CD4-positive, alpha-beta T cell treated with Interleukin-15 for 4 hours (primary cell): ENCODE measurements around the gene HCST.
"Not testable (repeated sequence)": the region's sequence is repeated elsewhere in the genome, so short reads cannot be mapped to it uniquely, and the experiment has no call there.

Source experiments
- DNase-seq: peaks from one replicate; pipeline ENCODE4 v3.0.0-alpha.2; 2020; ENCODE audit warnings: low spot score

HCST gene

DNA sequence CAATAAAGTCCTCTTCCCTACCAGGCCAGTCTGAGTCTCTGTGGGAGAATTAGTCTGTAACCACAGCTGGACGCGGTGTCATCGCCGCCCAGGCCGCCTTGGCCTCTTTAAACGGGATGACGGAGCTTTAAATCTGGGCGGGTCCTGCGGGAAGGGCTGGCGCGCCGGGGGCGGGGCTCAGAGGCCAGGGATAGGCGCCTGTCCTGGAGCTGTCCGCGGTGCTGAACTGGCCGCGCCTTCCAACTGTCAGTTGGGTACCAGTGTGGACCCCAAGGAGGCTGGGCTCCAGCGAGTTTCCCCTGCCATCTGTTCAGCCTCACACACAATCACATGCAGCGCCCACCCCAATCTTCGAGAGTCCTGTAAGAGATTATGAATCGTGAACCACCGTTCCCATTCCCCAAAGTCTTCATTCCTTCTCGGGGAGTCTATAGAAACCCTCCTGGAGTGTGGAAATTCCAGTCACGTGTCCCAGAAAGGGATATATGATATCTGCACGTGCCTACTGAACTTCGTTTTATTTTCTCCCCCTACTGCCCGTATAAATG, 22.5 kb upstream of the HCST start:
- peak; percentile 71 for DNase-seq

DNA sequence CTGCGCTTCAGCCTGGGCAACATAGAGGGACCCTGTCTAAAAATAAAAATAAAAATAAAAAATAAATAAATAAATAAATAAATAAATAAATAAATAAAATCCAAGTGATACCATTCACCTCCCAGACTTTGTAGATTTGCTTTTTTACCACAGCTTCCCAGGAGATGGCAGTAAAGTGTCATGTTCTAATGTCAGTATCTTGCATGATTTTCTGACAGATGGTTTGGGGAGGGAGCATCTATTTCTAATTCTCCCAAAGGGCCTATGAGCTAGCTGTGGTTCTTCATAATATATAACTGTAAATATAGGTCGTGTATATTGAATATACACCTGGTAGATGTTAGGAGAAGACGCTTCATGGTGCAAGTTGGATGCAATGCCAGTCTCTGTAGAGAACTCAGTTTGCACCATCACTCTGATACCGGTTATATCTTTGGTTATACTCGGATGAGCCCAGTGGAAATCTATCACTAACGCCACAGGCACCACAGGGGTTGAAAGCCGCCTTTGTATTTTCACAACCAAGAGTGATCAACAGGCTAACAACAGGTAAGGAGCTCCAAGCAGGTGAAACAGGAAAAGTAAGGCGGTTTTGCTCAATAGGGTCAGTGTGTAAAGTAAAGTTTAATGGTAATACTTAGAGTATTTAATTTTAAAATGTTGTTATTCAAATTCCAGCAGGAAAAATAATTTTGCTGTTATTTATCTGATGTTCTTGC, 20.1 kb upstream of the HCST start:
- peak; percentile 77 for DNase-seq

DNA sequence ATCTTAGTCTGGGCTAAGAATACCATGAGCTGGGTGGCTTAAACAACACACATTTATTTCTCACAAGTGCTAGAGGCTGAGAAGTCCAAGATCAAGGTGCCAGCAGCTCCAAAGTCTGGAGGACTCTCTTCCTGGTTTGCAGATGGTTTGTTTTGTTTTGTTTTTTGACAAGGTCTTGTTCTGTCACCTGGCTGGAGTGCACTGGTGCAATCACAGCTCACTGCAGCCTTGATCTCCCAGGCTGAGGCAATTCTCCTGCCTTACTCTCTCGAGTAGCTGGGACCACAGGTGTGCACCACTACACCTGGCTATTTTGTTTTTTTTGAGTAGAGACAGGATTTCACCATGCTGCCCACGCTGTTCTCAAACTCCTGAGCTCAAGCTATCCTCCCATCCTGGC, 18.4 kb upstream of the HCST start:
- DNase-seq: no peak

DNA sequence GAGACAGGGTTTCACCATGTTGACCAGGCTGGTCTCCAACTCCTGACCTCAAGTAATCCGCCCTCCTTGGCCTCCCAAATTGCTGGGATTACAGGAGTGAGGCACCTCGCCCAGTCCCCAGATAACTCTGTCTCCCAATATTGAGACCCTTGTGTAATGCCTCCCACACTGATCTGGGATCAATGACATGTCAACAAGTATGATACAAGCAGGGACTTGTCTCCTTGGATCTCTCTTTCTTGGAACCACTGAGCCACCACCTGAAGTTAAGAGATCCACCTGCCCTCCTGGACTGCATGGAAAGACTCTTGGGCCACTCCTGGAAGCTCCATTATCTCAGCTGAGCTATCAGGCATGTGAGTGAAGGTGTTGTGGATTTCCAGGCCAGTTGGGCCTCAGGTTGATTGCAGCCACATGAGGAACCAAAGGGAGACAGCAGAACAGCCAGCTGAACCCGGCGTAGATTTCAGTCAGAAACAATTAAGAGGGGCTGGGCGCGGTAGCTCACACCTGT, 17.0 kb upstream of the HCST start:
- DNase-seq: no peak

DNA sequence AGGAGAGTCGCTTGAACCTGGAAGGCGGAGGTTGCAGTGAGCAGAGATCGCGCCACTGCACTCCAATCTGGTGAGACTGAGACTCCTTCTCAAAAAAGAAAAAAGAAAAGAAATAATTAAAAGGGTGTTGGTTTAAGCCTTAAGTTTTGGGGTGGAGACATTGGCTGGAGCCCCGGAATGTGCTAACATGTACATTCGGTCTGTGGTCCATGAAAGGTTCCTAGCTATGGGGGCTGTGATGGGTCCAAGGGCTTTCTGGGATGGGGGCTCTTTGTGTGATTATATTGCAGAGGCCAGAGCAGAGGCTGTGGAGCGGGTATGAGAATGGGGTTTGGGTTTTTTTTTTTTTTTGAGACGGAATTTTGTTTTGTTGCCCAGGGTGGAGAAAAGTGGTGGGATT, 16.4 kb upstream of the HCST start:
- no peak for DNase-seq

DNA sequence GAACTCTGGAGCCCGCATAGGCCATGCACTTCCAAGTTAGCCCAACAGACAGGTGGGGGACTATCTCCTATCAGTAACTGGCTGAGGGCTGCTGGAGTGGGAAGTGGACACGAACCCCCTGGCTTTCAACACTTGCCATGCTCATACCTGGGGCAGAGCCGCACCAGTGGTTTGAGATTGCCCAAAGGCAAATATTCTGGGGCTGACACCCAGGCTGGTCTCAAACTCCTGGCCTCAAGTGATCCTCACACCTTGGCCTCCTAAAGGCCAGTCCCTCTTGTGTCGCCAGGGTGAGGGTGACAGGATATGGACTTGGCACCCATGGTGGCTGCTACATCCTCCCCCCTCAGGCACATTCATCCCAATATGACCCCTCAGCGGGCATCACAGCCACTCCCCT, 15.1 kb upstream of the HCST start:
- DNase-seq: no peak

DNA sequence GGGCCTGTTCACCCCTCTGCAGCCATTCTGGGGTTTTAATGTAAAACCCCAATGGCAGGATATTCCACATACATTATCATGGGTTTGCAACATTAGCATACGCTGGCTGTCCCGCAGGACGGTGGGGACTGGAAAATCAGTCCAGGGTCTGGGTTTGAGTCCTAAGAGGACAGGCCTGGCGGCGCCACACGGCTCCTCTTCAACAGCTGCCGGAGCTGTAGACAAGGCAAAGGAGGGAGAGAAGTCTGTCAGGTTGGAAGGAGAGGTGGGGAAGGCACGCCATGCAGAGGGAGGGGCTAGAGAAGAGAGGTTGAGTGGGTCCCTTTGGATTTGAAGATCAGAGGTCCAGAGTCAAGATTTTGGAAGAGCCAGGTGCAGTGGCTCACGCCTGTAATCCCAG, 13.9 kb upstream of the HCST start:
- DNase-seq: no peak

DNA sequence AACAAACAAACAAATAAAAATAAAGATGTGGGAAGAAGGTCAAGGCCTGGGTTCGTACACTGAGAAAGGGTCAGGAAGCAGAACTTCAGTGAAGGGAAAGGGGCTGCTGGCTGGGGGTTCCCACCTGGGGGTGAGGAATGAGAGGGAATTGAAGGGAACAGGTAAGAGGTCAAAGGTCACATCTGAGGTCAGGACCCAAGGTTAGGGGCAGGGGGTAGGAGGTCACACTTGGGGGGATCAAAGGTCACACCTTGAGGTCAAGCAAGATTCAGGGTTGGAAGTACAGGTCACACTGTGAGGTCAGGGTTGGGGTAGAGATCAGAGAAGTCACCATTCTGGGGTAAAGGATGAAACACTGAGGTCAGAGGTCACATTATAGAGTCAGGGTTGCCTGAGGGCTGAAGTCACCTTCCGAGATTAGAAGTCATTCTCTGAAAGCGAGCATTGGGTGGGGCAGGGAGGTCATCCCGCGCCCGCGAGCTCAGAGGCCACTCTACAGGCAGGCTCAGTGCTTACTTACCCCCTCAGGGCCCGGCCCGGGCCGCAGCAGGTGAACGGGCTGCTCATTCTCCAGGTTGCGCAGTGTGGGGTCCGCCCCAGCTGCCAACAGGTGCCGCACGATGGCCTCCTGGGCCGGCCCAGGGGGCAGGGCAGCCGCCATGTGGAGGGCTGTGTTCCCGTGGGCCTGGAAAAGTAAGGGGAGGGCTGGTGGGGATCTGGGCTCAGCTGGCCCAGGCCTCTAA, 12.8 kb upstream of the HCST start:
- no peak for DNase-seq

DNA sequence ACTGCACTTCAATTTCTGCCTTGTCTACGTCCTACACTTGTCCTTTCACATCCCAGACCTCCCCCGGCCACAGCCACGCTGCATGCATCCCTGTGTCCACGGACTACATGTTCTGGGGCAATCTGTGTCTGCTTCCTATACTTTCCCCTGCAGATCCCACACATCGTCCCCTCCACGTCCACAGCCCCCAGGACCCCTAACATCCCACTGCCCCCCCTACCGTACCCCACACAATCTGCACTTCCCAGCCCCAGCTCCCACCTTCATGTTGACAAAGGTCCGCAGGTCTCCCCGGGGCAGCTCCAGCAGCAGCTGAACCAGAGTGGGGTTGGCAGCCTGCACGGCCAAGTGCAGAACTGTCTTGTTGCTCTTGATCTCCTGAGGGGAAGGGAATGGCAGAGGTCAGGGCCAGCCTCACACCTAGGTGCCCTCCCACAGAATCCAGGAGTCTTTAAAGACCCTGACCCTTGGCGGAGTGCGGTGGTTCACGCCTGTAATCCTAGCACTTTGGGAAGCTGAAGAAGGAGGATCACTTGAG, 12.1 kb upstream of the HCST start:
- no peak for DNase-seq

DNA sequence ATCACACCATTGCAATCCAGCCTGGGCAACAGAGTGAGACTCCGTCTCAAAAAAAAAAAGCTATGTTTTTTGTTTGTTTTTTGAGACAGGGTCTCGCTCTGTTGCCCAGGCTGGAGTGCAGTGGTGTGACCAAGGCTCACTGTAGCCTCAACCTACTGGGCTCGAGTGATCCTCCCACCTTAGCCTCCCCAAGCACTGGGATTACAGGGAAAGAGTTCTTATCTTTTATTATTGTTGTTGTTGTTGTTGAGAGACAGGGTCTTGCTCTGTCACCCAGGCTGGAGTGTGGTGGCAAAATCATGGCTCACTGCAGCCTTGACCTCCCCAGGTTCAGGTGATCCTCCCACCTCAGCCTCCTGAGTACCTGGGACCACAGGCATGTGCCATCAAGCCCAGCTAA, 10.5 kb upstream of the HCST start:
- DNase-seq: not testable (repeated sequence)

DNA sequence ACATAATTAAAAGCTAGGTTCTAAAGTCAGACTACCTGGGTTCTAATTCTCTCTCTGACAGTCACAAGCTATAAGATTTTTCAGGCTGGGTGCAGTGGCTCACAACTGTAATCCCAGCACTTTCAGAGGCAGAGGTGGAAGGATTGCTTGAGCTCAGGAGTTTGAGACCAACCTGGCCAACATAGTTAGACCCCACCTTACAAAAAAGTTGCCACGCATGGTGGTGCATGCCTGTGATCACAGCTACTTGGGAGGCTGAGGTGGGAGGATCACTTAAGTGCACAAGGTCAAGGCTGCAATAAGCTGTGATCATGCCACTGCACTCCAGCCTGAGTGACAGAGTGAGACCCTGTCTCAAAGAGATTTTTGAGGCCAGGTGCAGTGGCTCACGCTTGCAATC, 8.0 kb upstream of the HCST start:
- DNase-seq: no peak

DNA sequence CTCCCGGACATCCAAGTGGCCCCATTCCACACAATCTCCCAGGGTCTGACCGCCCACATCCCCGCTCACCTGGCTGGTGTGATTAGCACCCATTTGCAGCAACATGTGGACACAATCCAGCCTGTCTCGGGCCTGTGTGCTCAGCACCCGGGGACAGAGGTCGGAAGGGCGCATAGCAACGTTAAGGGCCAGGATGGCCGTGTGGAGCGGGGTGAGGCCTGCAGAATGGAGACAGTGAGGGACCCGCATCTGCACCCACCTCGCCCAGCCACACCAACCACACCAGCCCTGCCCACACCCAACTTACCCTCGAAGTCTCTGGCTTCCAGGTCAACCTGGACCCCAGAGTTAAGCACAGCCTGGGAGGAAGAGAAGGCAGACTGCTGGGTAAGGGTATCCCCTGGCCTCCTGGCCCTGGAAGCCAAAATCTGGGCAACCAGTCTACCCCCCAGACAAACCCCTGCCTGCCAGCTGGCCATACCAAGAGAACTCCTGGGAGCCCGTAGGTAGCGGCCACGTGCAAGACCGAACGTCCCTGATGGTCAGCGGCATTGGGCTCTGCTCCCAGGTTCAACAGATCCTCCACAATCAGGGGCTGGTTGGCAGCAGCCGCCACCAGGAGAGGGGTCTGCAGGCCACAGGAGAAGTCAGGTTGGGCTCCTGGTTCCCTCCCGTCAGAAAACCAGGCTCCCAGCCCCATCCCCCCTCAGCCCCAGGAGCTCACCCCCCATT, 6.3 kb upstream of the HCST start:
- no peak for DNase-seq

DNA sequence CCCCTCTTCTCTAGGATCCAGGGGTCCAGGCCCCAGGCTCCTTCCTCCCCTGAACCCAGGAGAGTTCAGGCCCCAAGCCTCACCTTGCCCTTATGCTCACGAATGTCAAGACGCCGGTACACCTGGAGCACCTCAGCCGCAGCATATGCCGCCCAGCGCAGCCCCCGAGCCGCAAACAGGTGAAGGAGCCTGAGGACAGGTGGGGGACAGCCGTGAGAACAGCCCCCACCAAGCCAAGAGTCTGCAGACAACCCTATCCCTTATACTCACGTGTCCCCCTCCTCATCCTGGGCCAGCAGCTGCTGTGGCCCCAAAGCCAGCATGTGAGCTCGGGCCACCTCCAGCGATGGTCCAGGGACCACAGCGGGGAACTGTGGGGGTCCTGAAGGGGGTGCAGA, 5.7 kb upstream of the HCST start:
- no peak for DNase-seq

DNA sequence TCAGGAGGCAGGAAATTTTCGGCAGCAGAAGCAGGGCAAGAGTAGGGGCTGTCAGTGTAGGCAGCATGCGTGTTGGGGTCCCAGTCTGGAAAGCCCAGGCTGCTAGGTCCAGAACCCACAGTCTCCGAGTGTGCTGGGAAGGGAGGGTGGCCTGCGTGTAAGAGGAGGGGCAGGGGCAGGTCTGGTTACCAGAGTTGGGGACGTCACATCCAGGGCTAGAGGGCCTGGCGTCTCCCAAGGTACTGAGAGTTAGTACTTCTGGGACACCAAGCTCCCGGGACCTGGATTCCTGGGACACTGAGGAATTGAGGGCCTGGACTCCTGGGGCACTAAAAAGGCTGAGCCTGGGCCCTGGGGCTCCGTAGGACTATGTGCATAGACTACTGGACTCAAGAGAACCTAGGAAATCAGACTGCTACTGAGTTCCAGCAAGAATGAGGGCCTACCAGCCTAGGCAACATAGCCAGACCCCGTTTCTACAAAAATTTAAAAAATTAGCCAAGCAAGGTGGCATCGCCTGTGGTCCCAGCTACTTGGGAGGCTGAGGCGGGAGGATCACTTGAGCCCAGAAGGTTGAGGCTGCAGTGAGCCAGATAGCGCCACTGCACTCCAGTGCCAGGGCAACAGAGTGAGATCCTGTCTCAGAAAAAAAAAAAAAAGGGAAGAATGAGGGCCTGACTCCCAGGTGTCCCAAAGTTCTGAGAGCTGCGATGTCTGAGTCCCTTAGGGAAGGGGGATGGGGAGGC, 4.5 kb upstream of the HCST start:
- DNase-seq: no peak

DNA sequence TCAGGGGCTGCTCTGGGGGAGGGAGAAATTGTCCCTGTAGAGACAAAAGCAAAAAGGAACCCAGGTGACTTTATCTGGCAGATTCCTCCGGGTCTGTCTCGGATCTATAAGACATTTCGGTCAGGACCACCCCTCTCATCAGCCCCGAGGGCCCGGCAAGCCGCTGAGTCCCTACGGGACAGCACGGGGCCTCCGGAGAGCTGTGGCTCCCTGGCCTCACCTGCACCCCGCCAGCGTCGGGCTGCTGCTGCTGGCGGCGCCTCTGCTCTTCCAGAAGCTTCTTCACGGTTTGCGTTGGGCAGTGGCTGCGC, 3.9 kb upstream of the HCST start:
- no peak for DNase-seq

DNA sequence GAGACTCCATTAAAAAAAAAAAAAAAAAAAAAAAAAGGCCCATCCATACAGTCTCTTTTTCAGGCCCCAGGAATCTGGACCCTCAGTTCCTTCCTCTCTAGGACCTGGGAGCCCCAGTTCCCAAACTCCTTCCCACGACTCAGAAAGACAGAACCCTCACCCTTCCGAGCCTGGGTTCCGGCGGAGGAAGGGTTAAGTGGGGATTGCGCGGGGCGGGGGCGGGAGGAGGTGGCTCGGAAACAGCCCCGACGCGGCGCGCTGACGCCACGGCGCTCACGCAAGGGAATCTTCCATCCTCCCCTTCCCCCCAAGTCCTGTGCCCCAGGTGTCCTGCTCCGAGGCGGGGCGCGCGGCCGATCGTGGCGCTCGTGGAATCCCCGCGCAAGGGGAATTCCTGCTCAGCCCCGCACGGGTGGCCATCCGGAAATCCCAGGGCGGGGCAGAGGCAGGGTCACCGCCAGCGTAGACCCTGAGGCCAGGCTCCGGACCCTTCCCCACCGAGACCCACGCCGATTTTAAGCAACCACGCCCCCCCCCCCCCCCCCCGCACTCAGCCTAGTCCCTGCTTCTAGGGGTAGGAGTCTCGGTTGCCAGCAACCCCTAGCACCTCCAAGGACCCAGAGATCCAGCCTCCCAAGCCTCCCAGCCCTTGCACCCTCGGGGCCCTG, 2.6 kb upstream of the HCST start:
- DNase-seq: peak; percentile 83

DNA sequence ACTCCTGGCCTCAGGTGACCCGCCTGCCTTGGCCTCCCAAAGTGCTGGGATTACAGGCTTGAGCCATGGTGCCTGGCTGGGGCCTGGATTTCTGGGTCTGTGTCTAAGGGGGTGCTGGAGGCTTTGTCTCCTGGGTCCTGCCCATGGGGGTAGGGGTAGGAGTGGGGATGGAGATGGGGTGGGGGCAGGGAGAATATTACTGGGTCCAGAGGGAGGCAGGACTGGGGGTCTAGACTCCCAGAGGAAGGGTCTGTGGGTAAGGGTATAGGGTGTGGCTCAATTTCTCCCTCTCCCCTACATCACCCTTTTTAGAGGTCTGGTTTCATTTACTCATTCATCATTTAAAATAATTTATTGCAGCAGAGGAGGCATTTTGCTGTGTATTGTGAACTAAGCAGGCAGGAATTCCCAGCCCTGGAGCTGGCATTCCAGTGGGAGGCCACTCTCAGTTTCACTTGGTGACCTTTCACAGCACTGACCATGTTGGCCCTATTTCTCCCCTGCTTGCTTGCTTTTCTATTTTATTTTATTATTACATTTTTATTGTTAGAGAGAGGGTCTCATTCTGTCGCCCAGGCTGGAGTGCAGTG, 1.2 kb upstream of the HCST start:
- no peak for DNase-seq

DNA sequence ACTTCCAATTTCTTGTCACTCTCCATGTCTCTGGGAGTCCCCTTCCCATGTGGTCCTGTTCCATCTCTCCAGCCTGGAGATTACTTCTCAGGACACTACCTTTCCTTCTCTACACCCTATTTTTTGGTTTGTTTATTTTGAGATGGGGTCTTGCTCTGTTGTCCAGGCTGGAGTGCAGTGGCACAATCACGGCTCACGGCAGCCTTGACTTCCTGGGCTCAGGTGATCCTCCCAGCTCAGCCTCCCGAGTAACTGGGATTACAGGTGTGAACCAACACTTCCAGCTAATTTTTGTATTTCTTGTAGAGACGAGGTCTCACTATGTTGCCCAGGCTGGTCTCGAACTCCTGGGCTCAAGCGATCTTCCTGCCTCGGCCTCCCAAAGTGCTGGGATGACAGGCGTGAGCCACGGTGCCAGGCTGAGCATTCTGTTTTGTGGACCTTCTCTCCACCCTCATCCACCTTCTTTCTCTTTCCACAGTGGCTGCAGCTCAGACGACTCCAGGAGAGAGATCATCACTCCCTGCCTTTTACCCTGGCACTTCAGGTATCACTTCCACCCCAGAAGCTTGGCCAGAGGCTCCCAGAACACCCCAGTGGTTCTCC, 644 bp downstream of the HCST start:
- no peak for DNase-seq

DNA sequence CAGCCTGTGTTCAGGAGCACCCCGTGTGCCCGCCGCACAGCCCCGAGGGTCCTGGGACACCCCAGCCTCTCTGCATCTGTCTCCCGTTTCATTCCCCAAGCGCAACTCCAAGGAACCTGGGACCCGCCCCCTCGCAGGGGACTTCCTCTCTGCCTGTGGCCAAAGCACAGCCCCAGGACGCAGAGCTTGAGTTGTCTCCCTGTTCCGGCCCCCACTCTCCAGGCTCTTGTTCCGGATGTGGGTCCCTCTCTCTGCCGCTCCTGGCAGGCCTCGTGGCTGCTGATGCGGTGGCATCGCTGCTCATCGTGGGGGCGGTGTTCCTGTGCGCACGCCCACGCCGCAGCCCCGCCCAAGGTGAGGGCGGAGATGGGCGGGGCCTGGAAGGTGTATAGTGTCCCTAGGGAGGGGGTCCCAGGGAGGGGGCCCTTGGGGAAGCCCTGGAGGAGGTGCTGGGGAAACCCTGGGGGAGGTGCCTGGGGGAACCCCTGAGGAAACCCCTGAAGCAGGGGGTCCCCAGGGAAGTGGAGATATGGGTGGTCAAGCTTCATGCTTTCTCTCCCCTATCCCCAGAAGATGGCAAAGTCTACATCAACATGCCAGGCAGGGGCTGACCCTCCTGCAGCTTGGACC, 1.3 kb downstream of the HCST start:
- peak; percentile 88 for DNase-seq
